PC-9 (cell line): ENCODE results near the gene SPATA12.

ENCODE experiments used
- EZH2 ChIP-seq: fragments of 200-600 bp; sonication (generic); IDR thresholded peaks from 2 replicates; pipeline ENCODE4 v1.8.0; 2017; ENCODE audit warnings: antibody characterized with exemption, low read depth
- TF ChIP-seq, protein P1 (sequence below): fragments of 200-600 bp; sonication (generic); conservative IDR thresholded peaks from 2 replicates; pipeline ENCODE4 v1.6.1; 2017; ENCODE audit warnings: mixed run types, antibody characterized with exemption, mild to moderate bottlenecking, moderate library complexity

DNA sequence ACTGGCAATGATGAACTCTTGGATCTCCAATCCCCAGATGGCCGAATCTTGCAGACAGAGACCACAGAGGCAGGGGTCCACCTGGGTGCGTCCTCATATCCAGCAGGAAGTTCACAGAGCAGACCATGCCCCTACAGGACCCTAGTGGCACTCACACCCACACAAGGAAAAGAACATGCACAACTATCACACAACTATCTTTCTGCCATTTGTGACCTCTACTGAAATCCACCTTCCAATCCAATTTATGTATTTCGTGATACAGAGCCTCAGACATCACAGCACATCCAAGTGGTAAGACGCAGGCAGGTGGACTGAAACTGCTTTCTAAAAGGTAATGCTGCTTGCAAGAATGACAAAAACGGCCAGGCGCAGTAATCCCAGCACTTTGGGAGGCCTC, 44.6 kb upstream of the SPATA12 start:
- TF ChIP-seq, protein P1, sequence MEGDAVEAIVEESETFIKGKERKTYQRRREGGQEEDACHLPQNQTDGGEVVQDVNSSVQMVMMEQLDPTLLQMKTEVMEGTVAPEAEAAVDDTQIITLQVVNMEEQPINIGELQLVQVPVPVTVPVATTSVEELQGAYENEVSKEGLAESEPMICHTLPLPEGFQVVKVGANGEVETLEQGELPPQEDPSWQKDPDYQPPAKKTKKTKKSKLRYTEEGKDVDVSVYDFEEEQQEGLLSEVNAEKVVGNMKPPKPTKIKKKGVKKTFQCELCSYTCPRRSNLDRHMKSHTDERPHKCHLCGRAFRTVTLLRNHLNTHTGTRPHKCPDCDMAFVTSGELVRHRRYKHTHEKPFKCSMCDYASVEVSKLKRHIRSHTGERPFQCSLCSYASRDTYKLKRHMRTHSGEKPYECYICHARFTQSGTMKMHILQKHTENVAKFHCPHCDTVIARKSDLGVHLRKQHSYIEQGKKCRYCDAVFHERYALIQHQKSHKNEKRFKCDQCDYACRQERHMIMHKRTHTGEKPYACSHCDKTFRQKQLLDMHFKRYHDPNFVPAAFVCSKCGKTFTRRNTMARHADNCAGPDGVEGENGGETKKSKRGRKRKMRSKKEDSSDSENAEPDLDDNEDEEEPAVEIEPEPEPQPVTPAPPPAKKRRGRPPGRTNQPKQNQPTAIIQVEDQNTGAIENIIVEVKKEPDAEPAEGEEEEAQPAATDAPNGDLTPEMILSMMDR: no peak
- no peak for TF ChIP-seq EZH2
